CD14-positive monocyte (primary cell): ENCODE measurements around the gene CYRIA. TPM values are rescaled to one million over a fixed set of nuclear protein-coding genes. Genes with fewer than 3 reads are reported as not detected.

ENCODE experiments used
- DNase-seq, 3 donors: peaks; one replicate each; pipeline ENCODE4 v3.0.0-alpha.2; 2011 to 2022
- H2AFZ ChIP-seq: 2 replicates; pipeline ENCODE4 v1.6.0; 2012; ENCODE audit warnings: mild to moderate bottlenecking, low read depth, low read length, inconsistent platforms; ENCODE audit not compliant: insufficient read depth, poor library complexity, severe bottlenecking
- H3K27ac ChIP-seq, 2 donors: 1 replicate in 1 of 2; 2 replicates in 1 of 2; pipeline ENCODE4 v1.5.1; 2012 to 2013; ENCODE audit warnings: low read length in 2 of 2, control low read depth in 1 of 2, inconsistent platforms in 1 of 2, low read depth in 1 of 2, mild to moderate bottlenecking in 1 of 2
- H3K27me3 ChIP-seq, 2 donors: one replicate each; pipeline versions ENCODE4 v1.6.0 to v1.6.1; 2011 to 2013; ENCODE audit warnings: low read length in 2 of 2; ENCODE audit not compliant: control insufficient read depth in 2 of 2, insufficient read depth in 2 of 2
- H3K36me3 ChIP-seq, 2 donors: replicated peaks in 1 of 2; 1 replicate in 1 of 2; 2 replicates in 1 of 2; pipeline versions ENCODE4 v1.5.1 to v1.6.1; 2012 to 2013; ENCODE audit warnings: low read length in 2 of 2, control low read depth in 1 of 2, inconsistent platforms in 1 of 2, mild to moderate bottlenecking in 1 of 2; ENCODE audit not compliant: insufficient read depth in 2 of 2, control insufficient read depth in 1 of 2
- H3K4me1 ChIP-seq, 2 donors: 1 replicate in 1 of 2; 2 replicates in 1 of 2; pipeline versions ENCODE4 v1.5.1 to v1.6.1; 2012 to 2013; ENCODE audit warnings: low read length in 2 of 2, control low read depth in 1 of 2, inconsistent platforms in 1 of 2, mild to moderate bottlenecking in 1 of 2, moderate library complexity in 1 of 2; ENCODE audit not compliant: insufficient read depth in 2 of 2, control insufficient read depth in 1 of 2
- H3K4me2 ChIP-seq: replicated peaks from 2 replicates; pipeline ENCODE3; 2012; ENCODE audit warnings: low read length, moderate library complexity, mild to moderate bottlenecking; ENCODE audit not compliant: poor library complexity, severe bottlenecking; ENCODE audit errors: extremely low read depth
- H3K4me3 ChIP-seq, 3 experiments: fragments of 200-600 bp in 1 of 3; sonication (generic) in 1 of 3; replicated peaks in 1 of 3; 1 replicate in 2 of 3; 2 replicates in 1 of 3; pipeline ENCODE4 v1.5.1; 2011 to 2013; ENCODE audit warnings: low read length in 3 of 3, mild to moderate bottlenecking in 3 of 3, control low read depth in 2 of 3, low read depth in 2 of 3, inconsistent platforms in 1 of 3, moderate library complexity in 1 of 3
- H3K79me2 ChIP-seq: 2 replicates; pipeline ENCODE4 v1.6.0; 2012; ENCODE audit warnings: mild to moderate bottlenecking, control low read depth, inconsistent platforms, low read length, moderate library complexity; ENCODE audit not compliant: insufficient read depth
- H3K9ac ChIP-seq: 2 replicates; pipeline ENCODE4 v1.6.0; 2017; ENCODE audit warnings: low read length, mild to moderate bottlenecking; ENCODE audit not compliant: insufficient read depth, poor library complexity, severe bottlenecking
- H3K9me3 ChIP-seq, 2 donors: replicated peaks in 1 of 2; 1 replicate in 1 of 2; 2 replicates in 1 of 2; pipeline versions ENCODE4 v1.5.1 to v1.6.1; 2012 to 2013; ENCODE audit warnings: low read length in 2 of 2, control low read depth in 1 of 2; ENCODE audit not compliant: control insufficient read depth in 1 of 2, insufficient read depth in 1 of 2
- H4K20me1 ChIP-seq: 2 replicates; pipeline ENCODE4 v1.6.0; 2012; ENCODE audit warnings: mild to moderate bottlenecking, low read length, control low read depth, moderate library complexity; ENCODE audit not compliant: insufficient read depth
- H3K27ac Mint-ChIP-seq, 7 donors: one replicate each; pipeline ENCODE4 v1.8.0; 2020; ENCODE audit warnings: mild to moderate bottlenecking in 7 of 7, mixed read lengths in 7 of 7, moderate library complexity in 6 of 7, inconsistent platforms in 2 of 7
- H3K27me3 Mint-ChIP-seq, 3 donors: one replicate each; pipeline ENCODE4 v1.8.0; 2021 to 2022; ENCODE audit warnings: low read depth in 3 of 3, mild to moderate bottlenecking in 3 of 3, mixed read lengths in 3 of 3, moderate library complexity in 3 of 3, inconsistent platforms in 1 of 3
- H3K36me3 Mint-ChIP-seq, 2 donors: one replicate each; pipeline ENCODE4 v1.8.0; 2020; ENCODE audit warnings: mixed read lengths in 2 of 2, inconsistent platforms in 1 of 2, mild to moderate bottlenecking in 1 of 2
- H3K4me1 Mint-ChIP-seq: one replicate; pipeline ENCODE4 v1.8.0; 2020; ENCODE audit warnings: mild to moderate bottlenecking, mixed read lengths
- H3K4me3 Mint-ChIP-seq, 2 donors: one replicate each; pipeline ENCODE4 v1.8.0; 2020; ENCODE audit warnings: mild to moderate bottlenecking in 2 of 2, mixed read lengths in 2 of 2, moderate library complexity in 1 of 2
- H3K9me3 Mint-ChIP-seq, 7 donors: one replicate each; pipeline ENCODE4 v1.8.0; 2020 to 2022; ENCODE audit warnings: mixed read lengths in 7 of 7, mild to moderate bottlenecking in 6 of 7, moderate library complexity in 6 of 7, inconsistent platforms in 2 of 7
- CTCF ChIP-seq: fragments of 200-600 bp; IDR thresholded peaks from one replicate; pipeline ENCODE4 v1.8.0; 2022; ENCODE audit warnings: antibody characterized with exemption, mild to moderate bottlenecking
- WGBS: methylation state at CpG from one replicate; pipeline ENCODE4 v1.1.5; 2013; ENCODE audit warnings: missing lambda C conversion rate; ENCODE audit not compliant: insufficient coverage; 5-methylcytosine and 5-hydroxymethylcytosine counted together
- intact Hi-C, 2 donors: fragments of 100-400 bp; cut with micrococcal nuclease; formaldehyde crosslinking; loops; one replicate each; pipeline versions ENCODE4 v1.15.0 to v1.15.1; 2023
- polyA plus RNA-seq, 3 donors: library from polyadenylated mRNA; depleted of rRNA in 1 of 3; unstranded in 2 of 3; stranded (reverse) in 1 of 3; fragments of 300-500 nt in 2 of 3; fragments of >200 nt in 1 of 3; fragmentation: Illumina TruSeq in 2 of 3; gene quantifications; 1 replicate in 2 of 3; 2 replicates in 1 of 3; pipeline ENCODE4 v1.2.3, GENCODE V29; 2012 to 2021

CYRIA gene
- polyA plus RNA-seq, 3 donors: 55.9 to 101 (median 72.4) TPM

GRCh38 chr2:16635791-16636699 lies 29.6 kb downstream of the CYRIA start:
- peak overlapping the region; percentile 37 to 39 for H3K4me3 Mint-ChIP-seq
- H3K4me1 ChIP-seq: peaks cover 82 to 96% of the 10 kb centered on the region in 2 donors
- H3K9me3 Mint-ChIP-seq: peaks cover 0 to 8% (median 3%) of the 10 kb centered on the region in 7 donors
- 37% methylated on average over 8 of the region's 15 CpGs for WGBS
- H3K4me2 ChIP-seq: peak overlapping the region; percentile 28
- peaks cover 0 to 4% (median 1%) of the 10 kb centered on the region in 3 donors for H3K27me3 Mint-ChIP-seq
- DNase-seq: peak in 1 of 3 donors; percentile 54
- no peaks in the 10 kb centered on the region for H3K27me3 ChIP-seq
- no peak overlapping the region for H3K9ac ChIP-seq
- peak overlapping the region in 1 of 3 experiments; percentile 1 for H3K4me3 ChIP-seq
- intact Hi-C loops: no loop called here
- peaks cover 89% of the 10 kb centered on the region for H3K79me2 ChIP-seq
- peaks cover 0 to 4% of the 10 kb centered on the region in 2 donors for H3K9me3 ChIP-seq
- peaks cover 21 to 72% of the 10 kb centered on the region in 2 donors for H3K36me3 ChIP-seq
- peaks cover 92% of the 10 kb centered on the region for H3K4me1 Mint-ChIP-seq
- no peak overlapping the region for H2AFZ ChIP-seq
- H3K36me3 Mint-ChIP-seq: peaks cover 79 to 83% of the 10 kb centered on the region in 2 donors
- peaks cover 99% of the 10 kb centered on the region for H4K20me1 ChIP-seq
- peak; percentile 22 for TF ChIP-seq CTCF
- peak overlapping the region; percentile 32 to 86 (median 68) for H3K27ac Mint-ChIP-seq
- H3K27ac ChIP-seq: peak overlapping the region in 1 of 2 donors; percentile 57

GRCh38 chr2:16633621-16634430 lies 31.8 kb downstream of the CYRIA start:
- peak overlapping the region in 1 of 2 donors; percentile 1 for H3K4me3 Mint-ChIP-seq
- Histone ChIP-seq H3K9ac (no peak overlapping the region), H4K20me1 (peaks cover 90% of the 10 kb centered on the region), H3K79me2 (peaks cover 96% of the 10 kb centered on the region), H3K4me1 (peaks cover 88 to 96% of the 10 kb centered on the region in 2 donors), H3K27me3 (no peaks in the 10 kb centered on the region), H3K27ac (peak overlapping the region in 1 of 2 donors; percentile 98), H3K4me2 (no peak overlapping the region), H3K36me3 (peaks cover 12 to 52% of the 10 kb centered on the region in 2 donors), H2AFZ (no peak overlapping the region), H3K4me3 (no peak overlapping the region), H3K9me3 (peaks cover 0 to 4% of the 10 kb centered on the region in 2 donors)
- no peak for TF ChIP-seq CTCF
- peaks cover 0 to 8% (median 3%) of the 10 kb centered on the region in 7 donors for H3K9me3 Mint-ChIP-seq
- H3K4me1 Mint-ChIP-seq: peaks cover 94% of the 10 kb centered on the region
- H3K36me3 Mint-ChIP-seq: peaks cover 84 to 88% of the 10 kb centered on the region in 2 donors
- H3K27me3 Mint-ChIP-seq: peaks cover 0 to 4% (median 3%) of the 10 kb centered on the region in 3 donors
- intact Hi-C loops: no loop called here
- peak; percentile 52 to 92 (median 70) for DNase-seq
- H3K27ac Mint-ChIP-seq: peak overlapping the region; percentile 69 to 95 (median 84)
- whole genome bisulfite sequencing: 84% methylated on average over 6 of the region's 7 CpGs
